Activated naive CD4-positive, alpha-beta T cell treated with anti-CD3 and anti-CD28 coated beads, Interleukin-2, amount 50 U/mL, for 24 hours (primary cell): ENCODE measurements around the gene CCDC160.
"Not testable (repeated sequence)": the region's sequence is repeated elsewhere in the genome, so short reads cannot be mapped to it uniquely, and the experiment has no call there.

Experiments used
- H3K27ac Mint-ChIP-seq: one replicate; pipeline ENCODE4 v1.8.0; 2021; ENCODE audit warnings: mild to moderate bottlenecking, mixed read lengths
- H3K27me3 Mint-ChIP-seq: one replicate; pipeline ENCODE4 v1.8.0; 2021; ENCODE audit warnings: mixed read lengths
- H3K36me3 Mint-ChIP-seq: one replicate; pipeline ENCODE4 v1.8.0; 2021; ENCODE audit warnings: mixed read lengths
- H3K4me1 Mint-ChIP-seq: one replicate; pipeline ENCODE4 v1.8.0; 2021; ENCODE audit warnings: mixed read lengths
- H3K4me3 Mint-ChIP-seq: one replicate; pipeline ENCODE4 v1.8.0; 2021; ENCODE audit warnings: mild to moderate bottlenecking, mixed read lengths
- H3K9me3 Mint-ChIP-seq: one replicate; pipeline ENCODE4 v1.8.0; 2021; ENCODE audit warnings: mixed read lengths

CCDC160 gene

DNA sequence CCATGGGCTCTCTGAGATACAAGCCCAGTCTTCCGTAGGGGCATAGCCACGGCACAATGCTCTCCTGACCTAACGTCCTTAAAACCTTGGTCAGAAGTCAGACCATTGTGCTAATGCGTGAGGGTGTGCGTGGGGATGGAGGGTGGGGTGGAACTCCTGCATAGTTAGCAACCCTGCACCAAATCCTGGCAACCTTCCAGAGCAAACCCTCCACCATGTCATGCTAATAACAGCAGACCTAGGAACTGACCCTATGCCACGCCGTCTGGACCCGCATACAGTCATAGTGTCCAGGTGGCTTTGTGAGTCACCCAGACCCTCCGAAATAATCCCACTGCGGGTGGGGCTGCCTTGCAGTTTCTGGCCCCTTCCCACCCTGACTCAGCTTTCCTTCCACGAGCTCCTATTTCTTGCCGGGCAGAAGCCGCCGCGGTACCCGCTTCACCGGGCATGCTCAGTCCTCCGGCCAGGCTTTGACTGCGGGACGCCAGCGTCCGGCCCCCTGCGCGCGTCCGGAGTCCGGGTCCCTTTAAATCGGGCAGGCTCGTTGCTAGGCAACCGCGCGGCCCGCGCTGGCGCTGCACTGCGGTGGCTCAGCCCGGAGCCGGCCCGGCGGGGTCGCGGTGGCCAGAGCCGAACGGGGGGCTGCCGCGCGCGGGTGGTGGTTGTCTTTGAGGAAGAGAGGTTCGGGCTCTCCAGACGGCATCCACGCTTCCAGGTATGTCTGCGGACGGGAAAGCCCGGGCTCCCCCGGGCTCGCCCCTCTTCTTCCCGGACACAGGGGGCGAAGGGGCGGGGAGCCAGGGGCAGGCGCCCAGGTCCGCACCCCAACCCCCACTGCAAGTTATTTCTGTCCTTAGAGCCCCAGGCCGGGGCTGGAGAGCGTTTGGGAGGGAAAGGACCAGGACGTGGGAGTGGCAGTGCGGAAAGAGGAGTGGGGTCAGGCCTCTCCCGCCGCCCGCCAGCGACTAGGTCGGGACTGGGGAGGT, at the start of gene CCDC160:
Gene CCDC160 (plus strand): TSS at position 557 of the 989 bp plus-strand sequence. CDS start 7,619 bp downstream, outside the sequence.
- H3K27ac Mint-ChIP-seq: no peak within 1 kb of the TSS
- no peaks in the 10 kb centered on the region for H3K4me1 Mint-ChIP-seq
- no peaks in the 10 kb centered on the region for H3K36me3 Mint-ChIP-seq
- no peaks in the 10 kb centered on the region for H3K9me3 Mint-ChIP-seq
- H3K4me3 Mint-ChIP-seq: peak within 1 kb of the TSS; percentile 42
- peaks cover 5% of the 10 kb centered on the region for H3K27me3 Mint-ChIP-seq

DNA sequence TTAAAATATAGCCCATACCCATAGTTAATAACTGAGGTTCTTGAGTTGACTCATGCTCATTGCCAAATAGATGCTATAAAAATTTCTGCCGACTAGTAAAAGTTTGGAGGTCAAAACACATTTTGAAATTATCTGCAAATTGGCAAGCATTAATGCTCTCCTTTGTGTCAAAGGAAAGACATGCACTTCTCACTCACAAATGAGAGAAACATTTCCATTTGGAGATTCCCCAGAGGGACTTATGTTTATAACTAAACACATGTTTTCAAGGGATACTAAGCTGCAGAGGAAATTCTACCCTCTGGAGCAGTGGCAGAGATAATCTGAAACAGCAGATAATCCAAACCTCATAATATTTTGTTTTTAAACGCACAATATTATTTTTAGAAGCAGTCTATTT, 45.7 kb upstream of the CCDC160 start:
- no peaks in the 10 kb centered on the region for H3K9me3 Mint-ChIP-seq

DNA sequence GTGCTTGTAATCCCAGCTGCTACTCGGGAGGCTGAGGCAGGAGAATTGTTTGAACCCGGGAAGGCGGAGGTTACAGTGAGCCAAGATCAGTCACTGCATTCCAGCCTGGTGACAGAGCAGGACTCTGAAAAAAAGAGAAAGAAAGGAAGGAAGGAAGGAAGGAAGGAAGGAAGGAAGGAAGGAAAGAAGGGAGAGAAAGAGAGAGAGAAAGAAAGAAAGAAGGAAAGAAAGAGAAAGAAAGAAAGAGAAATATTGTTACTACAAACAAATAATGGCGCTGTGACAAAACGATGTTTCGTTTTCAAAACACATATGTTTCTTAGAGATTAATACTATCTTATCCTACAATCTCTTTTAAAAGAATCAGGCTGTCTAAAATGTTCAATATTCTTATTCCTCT, 42.1 kb upstream of the CCDC160 start:
- Mint-ChIP-seq H3K27ac (no peak overlapping the region), H3K4me3 (no peak overlapping the region), H3K4me1 (no peaks in the 10 kb centered on the region), H3K9me3 (no peaks in the 10 kb centered on the region), H3K36me3 (no peaks in the 10 kb centered on the region), H3K27me3 (no peaks in the 10 kb centered on the region)

More for the DNA sequence above, 45.7 kb upstream of the CCDC160 start:
- H3K4me3 Mint-ChIP-seq: no peak overlapping the region
- peaks cover 15% of the 10 kb centered on the region for H3K4me1 Mint-ChIP-seq
- H3K27me3 Mint-ChIP-seq: no peaks in the 10 kb centered on the region
- no peaks in the 10 kb centered on the region for H3K36me3 Mint-ChIP-seq
- H3K27ac Mint-ChIP-seq: no peak overlapping the region

GRCh38 chrX:134202561-134202960, 34.4 kb upstream of the CCDC160 start:
- Mint-ChIP-seq H3K36me3 (peaks cover 2% of the 10 kb centered on the region), H3K27ac (no peak overlapping the region), H3K27me3 (no peaks in the 10 kb centered on the region), H3K4me3 (no peak overlapping the region), H3K4me1 (no peaks in the 10 kb centered on the region), H3K9me3 (no peaks in the 10 kb centered on the region)

- no peak overlapping the region for H3K27ac Mint-ChIP-seq
- H3K27me3 Mint-ChIP-seq: no peaks in the 10 kb centered on the region
- no peaks in the 10 kb centered on the region for H3K4me1 Mint-ChIP-seq
- peaks cover 5% of the 10 kb centered on the region for H3K9me3 Mint-ChIP-seq
- no peak overlapping the region for H3K4me3 Mint-ChIP-seq
- peaks cover 2% of the 10 kb centered on the region for H3K36me3 Mint-ChIP-seq
These were observed 30.8 kb upstream of the CCDC160 start for GRCh38 chrX:134206221-134206620.

DNA sequence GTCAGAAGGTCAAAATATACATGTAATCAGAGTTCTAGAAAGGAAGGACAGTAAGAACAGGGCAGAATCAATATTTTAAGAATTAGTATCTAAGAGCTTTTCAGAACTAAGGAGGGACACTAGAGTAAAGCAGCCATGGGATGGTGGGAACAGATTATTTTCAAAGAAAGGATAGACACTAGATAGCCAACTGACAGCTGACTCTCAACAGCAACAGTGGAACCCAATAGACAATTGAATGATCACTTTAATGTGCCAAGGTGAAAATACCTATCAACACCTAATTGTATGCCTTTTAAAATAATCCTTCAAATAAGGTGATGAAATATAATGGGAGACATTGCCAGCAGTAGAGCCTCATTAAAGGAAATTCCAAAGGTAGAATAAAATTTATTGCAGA, 26.5 kb upstream of the CCDC160 start:
- Mint-ChIP-seq H3K4me3 (no peak overlapping the region), H3K27ac (no peak overlapping the region), H3K27me3 (no peaks in the 10 kb centered on the region), H3K36me3 (no peaks in the 10 kb centered on the region), H3K9me3 (peaks cover 5% of the 10 kb centered on the region), H3K4me1 (no peaks in the 10 kb centered on the region)

DNA sequence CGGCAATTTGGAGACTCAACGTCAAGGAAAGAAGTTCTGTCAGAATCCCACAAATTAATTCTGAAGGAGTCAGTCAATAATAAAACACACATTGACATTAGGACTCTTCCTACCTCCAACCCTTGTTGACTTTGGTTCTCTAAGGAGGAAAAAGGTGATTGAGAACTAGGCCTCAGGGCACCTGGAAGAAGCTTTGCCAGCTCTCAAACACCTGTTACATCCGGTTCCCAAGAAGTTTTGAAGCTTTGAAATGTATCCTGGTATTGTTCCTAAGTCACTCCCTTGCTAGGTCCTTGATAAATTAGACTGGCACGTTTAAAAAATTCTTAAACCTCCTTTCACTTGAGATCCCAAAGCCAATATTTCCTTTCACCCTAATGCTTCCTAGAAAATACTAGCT, 1.7 kb upstream of the CCDC160 start:
- H3K4me1 Mint-ChIP-seq: no peaks in the 10 kb centered on the region
- peak overlapping the region; percentile 23 for H3K4me3 Mint-ChIP-seq
- H3K9me3 Mint-ChIP-seq: no peaks in the 10 kb centered on the region
- no peaks in the 10 kb centered on the region for H3K36me3 Mint-ChIP-seq
- H3K27ac Mint-ChIP-seq: no peak overlapping the region
- peaks cover 5% of the 10 kb centered on the region for H3K27me3 Mint-ChIP-seq

GRCh38 chrX:134238144-134238543, 1.2 kb downstream of the CCDC160 start:
- not testable (repeated sequence) for H3K36me3 Mint-ChIP-seq, H3K4me1 Mint-ChIP-seq, H3K9me3 Mint-ChIP-seq, H3K4me3 Mint-ChIP-seq, H3K27me3 Mint-ChIP-seq, H3K27ac Mint-ChIP-seq

DNA sequence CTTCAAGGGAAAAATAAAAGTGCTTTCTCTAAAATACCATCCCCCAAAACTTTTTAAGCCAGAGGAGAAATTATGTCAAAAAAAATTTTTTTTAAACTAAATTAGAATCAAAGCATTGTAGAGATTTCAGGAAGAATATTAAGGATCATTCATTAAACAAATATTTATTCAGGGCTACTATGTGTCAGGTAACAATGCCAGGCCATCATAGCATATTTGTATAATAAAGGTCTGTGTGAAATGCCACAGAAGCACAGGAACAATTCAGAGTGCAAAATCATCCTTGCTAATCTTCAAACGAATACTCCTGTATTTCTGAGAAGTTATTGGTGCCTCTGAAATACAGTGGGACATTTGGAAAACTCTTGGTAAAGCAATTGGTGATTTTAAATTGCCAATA, 2.0 kb downstream of the CCDC160 start:
- Mint-ChIP-seq H3K9me3 (no peaks in the 10 kb centered on the region), H3K27me3 (peaks cover 5% of the 10 kb centered on the region), H3K27ac (no peak overlapping the region), H3K36me3 (no peaks in the 10 kb centered on the region), H3K4me3 (no peak overlapping the region), H3K4me1 (no peaks in the 10 kb centered on the region)

- no peak overlapping the region for H3K27ac Mint-ChIP-seq
- no peaks in the 10 kb centered on the region for H3K4me1 Mint-ChIP-seq
- no peaks in the 10 kb centered on the region for H3K36me3 Mint-ChIP-seq
- H3K9me3 Mint-ChIP-seq: no peaks in the 10 kb centered on the region
- no peak overlapping the region for H3K4me3 Mint-ChIP-seq
- H3K27me3 Mint-ChIP-seq: peaks cover 5% of the 10 kb centered on the region
These were observed 3.2 kb downstream of the CCDC160 start for GRCh38 chrX:134240209-134240608.

DNA sequence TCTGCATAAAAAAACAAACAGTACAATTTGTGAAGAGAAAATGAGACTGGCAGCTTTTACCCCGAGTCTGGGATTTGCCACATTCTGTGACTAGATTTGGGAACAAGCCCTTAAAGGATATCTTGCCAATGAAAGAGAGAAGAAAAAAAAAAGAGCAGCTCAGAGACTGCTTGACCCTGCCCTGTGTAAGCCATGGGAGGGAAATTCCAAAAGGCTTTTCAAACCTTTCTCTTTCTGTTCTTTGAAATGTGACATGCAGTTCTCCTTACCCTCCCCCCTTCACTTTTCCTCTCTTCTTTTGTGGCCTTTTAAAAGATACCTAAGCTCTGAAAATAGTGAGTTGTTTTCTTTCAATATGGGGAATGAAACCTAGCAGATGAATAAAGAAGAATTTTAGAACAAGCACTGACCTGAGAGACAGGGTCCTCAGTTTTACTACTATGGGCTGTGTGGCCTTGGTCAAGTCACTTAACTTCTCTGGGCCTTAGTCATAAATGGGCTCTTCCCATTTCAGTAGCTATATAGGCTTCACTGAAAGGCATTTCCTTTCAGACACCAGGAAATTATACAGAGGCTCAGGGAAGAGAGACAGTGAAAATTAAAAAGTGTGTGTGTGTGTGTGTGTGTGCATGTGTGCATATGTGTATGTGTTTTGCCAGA, 5.1 kb downstream of the CCDC160 start:
- Mint-ChIP-seq H3K36me3 (no peaks in the 10 kb centered on the region), H3K27ac (no peak overlapping the region), H3K4me3 (no peak overlapping the region), H3K27me3 (peaks cover 5% of the 10 kb centered on the region), H3K9me3 (no peaks in the 10 kb centered on the region), H3K4me1 (no peaks in the 10 kb centered on the region)

- Mint-ChIP-seq H3K9me3 (no peaks in the 10 kb centered on the region), H3K4me3 (no peak overlapping the region), H3K27ac (no peak overlapping the region), H3K36me3 (no peaks in the 10 kb centered on the region), H3K27me3 (peaks cover 5% of the 10 kb centered on the region), H3K4me1 (no peaks in the 10 kb centered on the region)
These were observed 7.1 kb downstream of the CCDC160 start for GRCh38 chrX:134244043-134244442.

DNA sequence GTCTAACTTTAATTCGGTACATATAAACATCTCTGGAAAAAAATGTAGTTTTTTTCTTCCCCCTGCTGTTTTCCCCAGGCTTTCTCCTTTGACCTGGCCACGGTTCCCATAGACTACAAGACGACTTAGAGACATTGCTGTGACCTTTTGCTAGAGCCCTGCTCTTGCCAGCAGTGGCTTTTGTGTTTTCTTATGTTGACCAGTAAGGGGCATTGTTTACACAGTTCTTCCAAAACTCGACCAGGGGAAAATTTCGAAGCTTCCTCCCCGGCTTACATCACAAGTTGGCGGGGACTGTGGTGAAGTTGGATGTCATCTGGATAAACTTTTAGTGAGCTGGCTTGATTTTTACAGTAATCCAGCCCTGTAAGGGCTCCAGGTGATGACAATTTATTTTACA, 9.3 kb downstream of the CCDC160 start:
- H3K27ac Mint-ChIP-seq: no peak overlapping the region
- no peaks in the 10 kb centered on the region for H3K4me1 Mint-ChIP-seq
- peaks cover 1% of the 10 kb centered on the region for H3K27me3 Mint-ChIP-seq
- no peaks in the 10 kb centered on the region for H3K36me3 Mint-ChIP-seq
- H3K4me3 Mint-ChIP-seq: no peak overlapping the region
- H3K9me3 Mint-ChIP-seq: no peaks in the 10 kb centered on the region

DNA sequence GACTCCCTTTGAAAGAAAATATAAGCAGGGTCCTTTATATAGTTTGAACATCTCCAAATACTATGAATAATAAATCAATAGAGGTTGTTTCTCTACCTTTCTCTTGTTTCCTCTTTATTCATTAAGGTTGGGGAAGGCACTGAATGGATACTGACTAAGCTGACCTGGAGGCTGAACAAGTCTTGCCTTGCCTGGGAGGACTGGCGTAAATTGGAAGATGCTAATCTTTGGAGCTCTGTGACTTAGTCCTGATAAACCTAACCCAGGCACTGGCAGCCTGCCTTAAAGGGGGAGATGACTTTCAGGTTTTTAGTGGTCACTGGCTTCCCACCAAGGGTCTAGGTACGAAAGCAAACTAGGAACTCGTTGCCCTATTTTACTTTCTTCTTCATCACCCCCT, 10.5 kb downstream of the CCDC160 start:
- peaks cover 1% of the 10 kb centered on the region for H3K27me3 Mint-ChIP-seq
- no peaks in the 10 kb centered on the region for H3K9me3 Mint-ChIP-seq
- H3K36me3 Mint-ChIP-seq: no peaks in the 10 kb centered on the region
- no peaks in the 10 kb centered on the region for H3K4me1 Mint-ChIP-seq
- no peak overlapping the region for H3K4me3 Mint-ChIP-seq
- H3K27ac Mint-ChIP-seq: no peak overlapping the region

GRCh38 chrX:134249241-134249640, 12.3 kb downstream of the CCDC160 start:
- Mint-ChIP-seq H3K4me3 (no peak overlapping the region), H3K27ac (no peak overlapping the region), H3K9me3 (no peaks in the 10 kb centered on the region)

DNA sequence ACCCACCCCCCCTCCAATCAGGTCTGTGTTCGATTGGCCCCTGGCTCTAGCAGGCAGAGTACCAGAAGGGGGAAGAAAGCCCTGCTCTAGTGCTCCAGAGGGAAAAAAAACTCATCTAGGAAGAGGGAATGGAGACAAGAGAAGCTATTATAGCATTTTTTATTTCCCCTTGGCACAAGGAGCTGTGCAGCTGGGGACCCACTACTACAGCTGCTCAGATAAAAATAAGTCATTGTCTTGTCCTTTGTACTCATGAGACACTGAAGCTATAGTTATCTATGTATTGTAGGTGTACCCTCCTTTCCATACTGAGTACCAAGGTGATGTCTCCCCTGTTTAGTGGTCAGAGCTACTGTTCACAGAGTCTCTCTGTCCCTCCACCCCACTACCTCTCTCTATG, 14.3 kb downstream of the CCDC160 start:
- H3K4me3 Mint-ChIP-seq: no peak overlapping the region
- H3K9me3 Mint-ChIP-seq: no peaks in the 10 kb centered on the region
- no peak overlapping the region for H3K27ac Mint-ChIP-seq
- no peaks in the 10 kb centered on the region for H3K36me3 Mint-ChIP-seq
- no peaks in the 10 kb centered on the region for H3K4me1 Mint-ChIP-seq
- H3K27me3 Mint-ChIP-seq: peaks cover 1% of the 10 kb centered on the region

More at GRCh38 chrX:134249241-134249640, 12.3 kb downstream of the CCDC160 start:
- no peaks in the 10 kb centered on the region for H3K36me3 Mint-ChIP-seq
- peaks cover 1% of the 10 kb centered on the region for H3K27me3 Mint-ChIP-seq
- H3K4me1 Mint-ChIP-seq: no peaks in the 10 kb centered on the region
